DMS53 (cell line): ENCODE measurements around the gene PDZD7.

Source experiments
- DNase-seq: peaks from one replicate; lab custom pipeline; 2025; lab: John Stamatoyannopoulos, UW

The PDZD7 gene

GRCh38 chr10:100966887-100967286 lies 64.0 kb downstream of the PDZD7 start:
- no peak for DNase-seq

DNA sequence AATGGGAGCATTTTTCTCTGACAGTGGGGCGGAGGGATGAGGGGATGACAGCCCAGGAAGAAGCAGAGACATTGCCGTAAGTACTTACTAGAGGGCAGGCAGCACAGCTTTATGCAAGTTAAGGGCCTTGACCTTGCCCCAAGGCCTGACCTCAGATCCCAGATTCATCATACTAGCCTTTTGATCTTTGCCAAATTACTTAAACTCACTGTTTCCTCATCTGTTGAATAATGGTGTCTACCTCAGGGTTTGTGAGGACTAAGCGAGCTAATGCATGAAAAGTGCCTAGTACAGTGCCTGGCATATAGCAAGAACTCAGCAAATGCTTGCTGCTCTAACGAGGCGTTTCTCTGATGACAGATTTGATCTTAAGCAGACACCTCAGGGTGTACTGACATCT lies 65.1 kb downstream of the PDZD7 start:
- DNase-seq, result no peak

DNA sequence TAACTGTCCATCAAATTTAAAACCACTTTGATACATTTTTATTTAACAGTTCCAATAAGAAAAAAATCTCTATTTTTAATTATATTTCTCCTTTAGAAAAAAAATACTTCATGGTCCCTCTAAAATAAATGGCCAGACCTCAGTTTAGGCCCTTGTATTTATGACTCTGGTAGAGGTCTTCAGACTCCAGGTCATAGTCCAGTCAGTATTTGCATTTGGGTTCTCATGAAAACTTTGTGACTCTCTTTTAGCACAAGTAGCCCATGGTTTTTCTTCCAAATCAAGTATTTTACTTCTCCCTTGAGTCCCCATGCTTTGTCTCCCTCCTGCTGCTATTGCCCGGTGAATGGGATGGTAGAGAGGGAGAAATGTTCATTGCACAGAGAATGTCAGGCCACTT lies 67.1 kb downstream of the PDZD7 start:
- DNase-seq, result no peak

GRCh38 chr10:100962351-100963080 lies 68.4 kb downstream of the PDZD7 start:
- DNase-seq, result no peak

DNA sequence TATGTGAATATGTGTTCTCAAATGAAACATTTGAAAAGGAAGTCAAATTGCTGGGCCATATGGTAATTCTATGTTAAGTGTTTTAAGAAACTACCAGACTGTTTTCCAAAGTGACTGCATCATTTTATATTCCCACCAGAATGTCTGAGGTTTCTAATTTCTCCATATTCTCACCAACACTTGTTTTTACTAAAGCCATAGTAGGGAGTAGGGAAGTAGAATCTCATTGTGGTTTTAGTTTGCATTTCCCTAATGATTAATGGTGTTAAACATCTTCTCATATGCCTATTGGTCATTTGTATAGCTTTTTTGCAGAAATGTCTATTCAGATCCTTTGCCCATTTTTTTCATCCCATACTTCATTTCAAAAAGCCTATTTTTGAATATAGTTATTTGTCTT lies 70.7 kb downstream of the PDZD7 start:
- DNase-seq, result no peak
